A375 (cell line): Measurements from ENCODE around the gene NBPF1. TPM values are rescaled to one million over a fixed set of nuclear protein-coding genes. Genes with fewer than 3 reads are reported as not detected.

Experiments
- small RNA-seq: library from RNA; depleted of rRNA; stranded (forward); fragments of <200 nt; gene quantifications from one replicate; pipeline ENCODE3, GENCODE V24; 2014
- total RNA-seq: library from RNA; depleted of rRNA; stranded (reverse); fragments of >200 nt; shearing (Covaris generic); gene quantifications from 2 replicates; pipeline ENCODE4 v1.2.3, GENCODE V29; 2014; rRNA removed

Gene NBPF1
- 14.9 and 15.4 TPM in 2 replicates for total RNA-seq

DNA sequence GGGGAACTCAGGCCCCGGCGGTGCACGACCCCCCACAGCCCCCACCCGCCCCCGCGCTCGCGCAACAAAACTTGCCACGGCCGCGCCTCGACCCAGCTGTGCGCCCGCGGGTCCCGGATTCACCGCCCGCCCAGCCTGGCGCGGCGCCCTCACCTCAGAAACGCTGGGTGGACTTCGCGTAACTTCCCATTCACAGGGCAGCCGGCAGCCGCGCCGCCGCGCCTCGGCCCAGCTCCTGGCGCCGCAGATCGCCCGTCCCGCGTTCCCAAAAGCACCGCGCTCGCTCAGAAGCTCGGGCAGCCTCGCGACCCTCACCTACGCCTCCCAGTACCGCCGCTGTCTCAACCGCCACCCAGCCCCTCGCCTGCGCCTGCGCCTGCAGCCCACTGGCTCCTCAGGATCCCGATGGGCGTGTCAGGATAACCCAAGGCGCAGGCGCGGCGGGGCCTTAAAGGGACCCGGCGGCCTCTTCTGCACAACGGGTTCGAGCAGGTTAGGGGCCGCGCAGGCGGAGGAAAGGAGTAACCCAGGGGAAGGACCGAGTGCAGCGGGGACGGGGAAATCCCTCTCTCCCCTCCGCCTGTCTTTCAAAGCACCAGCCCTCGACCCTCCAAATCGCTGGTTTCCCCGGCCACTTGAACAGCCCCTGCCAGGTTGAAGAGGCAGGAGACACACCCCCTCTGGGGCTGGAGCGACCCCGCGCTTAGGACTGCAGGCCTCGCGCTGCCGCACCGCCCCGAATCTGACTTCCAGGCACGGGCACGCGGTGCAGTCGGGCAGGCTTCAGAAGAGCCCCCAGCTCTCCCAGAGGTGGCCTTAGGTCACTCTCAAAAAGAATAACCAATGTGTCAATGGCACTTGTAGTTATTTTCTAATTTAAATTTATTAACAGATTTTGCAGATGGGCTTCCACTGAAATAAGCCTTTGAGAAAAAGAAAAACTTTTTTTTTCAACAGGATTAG lies at the start of gene NBPF1:
Gene NBPF1, minus strand, starts transcription at position 380 of the 963 bp plus-strand sequence.

DNA sequence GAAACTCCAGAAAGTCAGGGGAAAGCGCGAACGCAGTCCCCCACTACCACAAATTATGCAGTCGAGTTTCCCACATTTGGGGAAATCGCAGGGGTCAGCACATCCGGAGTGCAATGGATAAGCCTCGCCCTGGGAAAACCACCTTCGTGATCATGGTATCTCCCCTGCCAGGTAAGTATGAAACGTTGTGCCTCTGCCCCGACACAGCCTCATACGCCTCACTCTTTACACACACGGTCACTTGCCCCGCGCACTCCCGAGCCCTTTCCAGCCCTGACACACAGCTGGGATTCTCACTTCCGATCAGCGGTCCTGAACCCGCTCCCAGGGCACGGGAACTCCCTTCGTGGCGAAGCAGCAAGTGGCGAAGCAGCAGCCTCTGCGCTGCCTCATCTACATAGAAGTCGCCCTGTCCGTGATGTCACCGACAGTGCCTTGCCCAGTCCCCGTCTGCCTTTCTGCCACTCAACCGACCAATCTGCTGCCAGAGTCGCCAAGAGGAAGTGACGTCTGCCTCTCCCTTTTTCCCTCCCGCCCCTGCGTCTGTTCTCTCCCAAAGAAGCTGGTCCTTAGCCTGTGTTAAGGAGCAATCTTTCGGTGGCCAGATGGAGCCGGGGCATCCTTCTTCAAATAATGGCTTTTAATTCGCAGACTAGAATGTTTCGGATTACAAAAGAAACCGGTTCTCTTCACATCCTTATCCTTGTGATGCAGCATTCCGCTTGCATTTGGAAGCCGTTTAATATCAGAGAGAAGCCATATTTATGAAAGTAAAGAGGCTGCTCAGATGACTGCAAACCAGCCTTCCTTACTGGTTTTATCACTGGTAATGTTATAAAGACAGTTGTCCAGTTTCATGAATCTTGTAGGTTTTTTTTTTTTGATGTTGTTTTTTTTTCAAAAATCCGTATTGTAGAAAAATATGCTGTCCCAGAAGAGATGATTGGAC lies 99.0 kb downstream of the NBPF1 start, which contains the start of gene RNU1-1:
Gene RNU1-1, minus strand, starts transcription at position 179 of the 949 bp plus-strand sequence.

Small RNA genes lying within 50 kb of the gene (small RNA-seq; reads per million reads assigned to genes)
- gene RNU1-1 (not detected), gene RNU1-6P (not detected)

Other genes with a start within 250 kb of the NBPF1 start
- 90.1 and 91.1 TPM in 2 replicates for gene SZRD1, start 246.3 kb downstream of the NBPF1 start, total RNA-seq
- not detected in 2 replicates for gene SPATA21, start 176.1 kb downstream of the NBPF1 start, total RNA-seq
- gene NECAP2, start 172.8 kb downstream of the NBPF1 start, total RNA-seq, result 48.8 and 53.9 TPM in 2 replicates
- under 0.01 TPM in 2 replicates for gene RNU1-1, start 99.3 kb downstream of the NBPF1 start, total RNA-seq
- under 0.01 TPM in 2 replicates for gene RNU1-3, start 53.4 kb upstream of the NBPF1 start, total RNA-seq
- under 0.01 TPM in 2 replicates for gene RNU1-4, start 127.0 kb upstream of the NBPF1 start, total RNA-seq